GM12875 (cell line): ENCODE data around the gene MATK.

Source experiments
- H3K4me3 ChIP-seq: one replicate; pipeline ENCODE4 v1.5.1; 2011; ENCODE audit warnings: low read depth, low read length, control low read depth
- TF ChIP-seq, protein P1 (sequence below): IDR thresholded peaks from 2 replicates; pipeline ENCODE4 v1.5.1; 2011; ENCODE audit warnings: low read depth, mild to moderate bottlenecking, control low read depth, inconsistent platforms, low read length, moderate library complexity, borderline replicate concordance; ENCODE audit not compliant: insufficient read depth

The MATK gene

DNA sequence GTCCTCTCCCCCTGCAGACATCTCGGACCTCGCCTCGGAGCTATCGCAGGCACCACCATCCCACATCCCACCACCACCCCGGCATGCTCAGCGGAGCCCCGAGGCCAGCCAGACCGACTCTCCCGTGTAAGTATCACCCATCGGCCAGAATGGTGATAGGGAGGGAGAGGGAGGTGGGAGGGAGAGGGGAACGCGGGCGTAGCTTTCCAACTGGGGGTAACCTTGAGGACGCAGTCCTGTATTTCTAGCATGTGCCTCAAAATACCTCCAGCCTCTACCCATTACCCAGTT lies 51.9 kb downstream of the MATK start:
- H3K4me3 ChIP-seq = no peak overlapping the region
- TF ChIP-seq, protein P1, sequence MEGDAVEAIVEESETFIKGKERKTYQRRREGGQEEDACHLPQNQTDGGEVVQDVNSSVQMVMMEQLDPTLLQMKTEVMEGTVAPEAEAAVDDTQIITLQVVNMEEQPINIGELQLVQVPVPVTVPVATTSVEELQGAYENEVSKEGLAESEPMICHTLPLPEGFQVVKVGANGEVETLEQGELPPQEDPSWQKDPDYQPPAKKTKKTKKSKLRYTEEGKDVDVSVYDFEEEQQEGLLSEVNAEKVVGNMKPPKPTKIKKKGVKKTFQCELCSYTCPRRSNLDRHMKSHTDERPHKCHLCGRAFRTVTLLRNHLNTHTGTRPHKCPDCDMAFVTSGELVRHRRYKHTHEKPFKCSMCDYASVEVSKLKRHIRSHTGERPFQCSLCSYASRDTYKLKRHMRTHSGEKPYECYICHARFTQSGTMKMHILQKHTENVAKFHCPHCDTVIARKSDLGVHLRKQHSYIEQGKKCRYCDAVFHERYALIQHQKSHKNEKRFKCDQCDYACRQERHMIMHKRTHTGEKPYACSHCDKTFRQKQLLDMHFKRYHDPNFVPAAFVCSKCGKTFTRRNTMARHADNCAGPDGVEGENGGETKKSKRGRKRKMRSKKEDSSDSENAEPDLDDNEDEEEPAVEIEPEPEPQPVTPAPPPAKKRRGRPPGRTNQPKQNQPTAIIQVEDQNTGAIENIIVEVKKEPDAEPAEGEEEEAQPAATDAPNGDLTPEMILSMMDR = no peak

DNA sequence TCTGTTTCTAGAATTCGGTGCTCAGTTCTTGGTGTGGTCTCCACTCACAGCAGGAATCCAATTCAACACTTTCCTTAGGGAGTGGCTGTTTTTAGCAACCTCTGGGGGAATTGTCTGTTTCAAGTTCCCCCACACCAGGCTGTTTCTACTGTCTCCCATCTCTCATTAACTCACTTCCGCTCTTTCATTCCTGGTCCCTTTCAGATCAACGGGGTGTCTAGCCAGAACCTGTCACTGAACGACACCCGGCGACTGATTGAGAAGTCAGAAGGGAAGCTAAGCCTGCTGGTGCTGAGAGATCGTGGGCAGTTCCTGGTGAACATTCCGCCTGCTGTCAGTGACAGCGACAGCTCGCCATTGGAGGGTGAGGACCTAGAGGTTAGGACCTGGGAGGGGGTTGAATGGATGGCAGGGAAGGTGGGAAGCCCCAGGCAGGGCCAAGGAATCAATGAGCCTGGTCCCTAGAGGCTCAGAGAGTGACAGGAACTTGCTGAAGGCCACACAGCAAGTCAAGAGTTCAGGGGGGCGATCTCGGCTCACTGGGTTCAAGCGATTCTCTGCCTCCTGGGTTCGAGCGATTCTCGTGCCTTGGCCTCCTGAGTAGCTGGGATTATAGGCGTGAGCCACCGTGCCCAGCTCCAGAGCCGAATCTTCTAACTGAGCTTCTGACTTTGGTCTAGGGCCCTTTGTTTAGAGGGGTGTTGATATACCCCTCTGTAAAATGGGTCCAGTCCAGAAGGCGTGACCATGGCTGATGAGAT lies 52.5 kb downstream of the MATK start:
- TF ChIP-seq, protein P1 = no peak

DNA sequence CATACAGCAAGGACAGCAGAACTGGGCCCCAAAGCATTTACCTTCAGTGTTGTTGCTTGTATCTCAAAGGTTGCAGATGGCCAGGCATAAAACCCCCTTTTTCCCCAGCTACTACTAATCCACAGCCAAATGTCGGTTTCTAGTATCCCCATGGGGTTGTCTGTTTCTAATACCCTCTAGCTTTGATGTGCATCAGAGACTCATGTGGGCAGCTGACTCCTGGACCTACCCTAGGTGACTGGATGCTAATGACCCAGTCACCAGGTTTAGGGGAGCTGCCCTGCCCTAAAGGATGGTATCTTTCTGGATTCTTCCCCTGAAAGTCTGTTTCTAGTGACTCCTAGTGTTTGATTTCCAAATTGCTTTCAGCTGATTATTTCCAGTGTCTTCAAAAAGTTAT lies 54.1 kb downstream of the MATK start:
- TF ChIP-seq, protein P1 = no peak

More for the DNA sequence above, 52.5 kb downstream of the MATK start:
- no peak overlapping the region for H3K4me3 ChIP-seq

DNA sequence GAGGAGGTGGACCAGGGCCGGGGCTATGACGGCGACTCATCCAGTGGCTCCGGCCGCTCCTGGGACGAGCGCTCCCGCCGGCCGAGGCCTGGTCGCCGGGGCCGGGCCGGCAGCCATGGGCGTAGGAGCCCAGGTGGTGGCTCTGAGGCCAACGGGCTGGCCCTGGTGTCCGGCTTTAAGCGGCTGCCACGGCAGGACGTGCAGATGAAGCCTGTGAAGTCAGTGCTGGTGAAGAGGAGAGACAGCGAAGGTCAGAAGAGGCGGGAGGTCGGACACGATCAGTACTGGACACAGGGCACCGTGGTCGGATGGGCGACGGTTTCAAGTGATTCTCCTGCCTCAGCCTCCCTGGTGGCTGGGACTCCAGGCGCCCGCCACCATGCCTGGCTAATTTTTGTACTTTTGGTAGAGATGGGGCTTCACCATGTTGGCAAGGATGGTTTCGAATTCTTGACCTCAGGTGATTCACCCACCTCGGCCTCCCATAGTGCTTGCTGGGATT lies 55.7 kb downstream of the MATK start:
- TF ChIP-seq, protein P1 = no peak
- no peak overlapping the region for H3K4me3 ChIP-seq

More for the DNA sequence above, 54.1 kb downstream of the MATK start:
- H3K4me3 ChIP-seq = no peak overlapping the region
